Measurements from ENCODE around the gene PRPH. TPM values are rescaled to one million over a fixed set of nuclear protein-coding genes. Genes with fewer than 3 reads are reported as not detected.

Gene PRPH
- total and polyA plus RNA-seq, 9 of the 15 experiments (the other 6 are each of a cell fraction or from before 2014, with no cell fraction given) = 0.27 to 1.9 (median 1.3) TPM; not detected in 1

DNA sequence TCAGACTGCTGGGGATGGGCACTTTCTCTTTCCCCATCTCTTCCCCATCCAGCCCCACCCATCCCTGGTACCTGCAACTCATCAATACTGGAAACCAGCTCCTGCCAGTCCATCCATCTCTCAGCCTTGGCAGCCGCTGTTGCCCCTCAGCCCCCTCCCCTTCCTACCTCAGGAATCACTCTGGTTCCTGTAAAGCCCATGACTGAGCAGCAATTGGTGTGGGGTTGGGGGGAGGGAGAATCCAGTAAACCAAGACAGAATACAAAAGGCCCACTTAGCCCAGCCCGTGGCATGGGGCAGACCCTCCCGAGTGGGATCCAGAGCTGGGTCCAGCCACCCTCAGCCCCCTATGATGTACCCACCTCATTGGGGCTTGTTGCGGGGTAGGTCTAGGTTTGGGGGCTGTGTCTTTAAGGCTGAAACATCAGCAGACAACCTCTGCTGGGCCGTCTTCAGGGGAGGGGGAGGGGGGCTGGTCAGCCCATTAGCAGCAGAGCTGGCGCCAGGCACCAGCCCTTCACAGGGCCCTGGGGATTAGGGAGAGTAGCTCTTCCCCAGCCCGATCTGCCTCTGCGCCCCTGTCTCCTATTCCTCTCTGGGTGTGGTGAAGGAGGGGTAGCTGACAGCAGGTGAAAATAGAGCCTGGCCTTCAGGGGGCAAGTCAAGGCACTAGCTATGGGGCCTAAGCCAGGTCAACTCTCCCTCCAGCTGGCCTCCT, 702 bp upstream of the PRPH start (continued):
- TF ChIP-seq, protein P1, sequence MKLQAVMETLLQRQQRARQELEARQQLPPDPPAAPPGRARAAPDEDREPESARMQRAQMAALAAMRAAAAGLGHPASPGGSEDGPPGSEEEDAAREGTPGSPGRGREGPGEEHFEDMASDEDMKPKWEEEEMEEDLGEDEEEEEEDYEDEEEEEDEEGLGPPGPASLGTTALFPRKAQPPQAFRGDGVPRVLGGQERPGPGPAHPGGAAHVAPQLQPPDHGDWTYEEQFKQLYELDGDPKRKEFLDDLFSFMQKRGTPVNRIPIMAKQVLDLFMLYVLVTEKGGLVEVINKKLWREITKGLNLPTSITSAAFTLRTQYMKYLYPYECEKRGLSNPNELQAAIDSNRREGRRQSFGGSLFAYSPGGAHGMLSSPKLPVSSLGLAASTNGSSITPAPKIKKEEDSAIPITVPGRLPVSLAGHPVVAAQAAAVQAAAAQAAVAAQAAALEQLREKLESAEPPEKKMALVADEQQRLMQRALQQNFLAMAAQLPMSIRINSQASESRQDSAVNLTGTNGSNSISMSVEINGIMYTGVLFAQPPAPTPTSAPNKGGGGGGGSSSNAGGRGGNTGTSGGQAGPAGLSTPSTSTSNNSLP (IDR thresholded peaks at IDR 0.05; ENCODE audit: borderline replicate concordance, low read depth, low read length) = no peak
- TF ChIP-seq FOXK2 (conservative IDR thresholded peaks at IDR 0.05 in 1 of 2, IDR thresholded peaks at IDR 0.05 in 1 of 2; ENCODE audit: low read depth in 2 of 2) = no peak
- TF ChIP-seq TAF15 (IDR thresholded peaks at IDR 0.05; ENCODE audit: low read depth, low read length) = no peak
- TF ChIP-seq SP2 (IDR thresholded peaks at IDR 0.05; ENCODE audit: extremely low read depth, low read depth, low read length, poor library complexity, severe bottlenecking) = no peak
- no peak for TF ChIP-seq ARID1B (IDR thresholded peaks at IDR 0.05)
- TF ChIP-seq, protein P2, sequence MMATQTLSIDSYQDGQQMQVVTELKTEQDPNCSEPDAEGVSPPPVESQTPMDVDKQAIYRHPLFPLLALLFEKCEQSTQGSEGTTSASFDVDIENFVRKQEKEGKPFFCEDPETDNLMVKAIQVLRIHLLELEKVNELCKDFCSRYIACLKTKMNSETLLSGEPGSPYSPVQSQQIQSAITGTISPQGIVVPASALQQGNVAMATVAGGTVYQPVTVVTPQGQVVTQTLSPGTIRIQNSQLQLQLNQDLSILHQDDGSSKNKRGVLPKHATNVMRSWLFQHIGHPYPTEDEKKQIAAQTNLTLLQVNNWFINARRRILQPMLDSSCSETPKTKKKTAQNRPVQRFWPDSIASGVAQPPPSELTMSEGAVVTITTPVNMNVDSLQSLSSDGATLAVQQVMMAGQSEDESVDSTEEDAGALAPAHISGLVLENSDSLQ (IDR thresholded peaks at IDR 0.05) = no peak
- no peak for TF ChIP-seq FOXK1 (CRISPR knock-in tag; IDR thresholded peaks at IDR 0.05; ENCODE audit: borderline replicate concordance)

All from K562 (cell line).